Endothelial cell of umbilical vein (primary cell): Measurements from ENCODE around the gene B3GALT5. TPM values are rescaled to one million over a fixed set of nuclear protein-coding genes. Genes with fewer than 3 reads are reported as not detected.

ENCODE experiments used
- BruUV-seq: library from RNA; stranded (reverse); fragments of 400-500 nt; replicated peaks from 2 replicates; lab custom pipeline; 2021; lab: Mats Ljungman, UMichigan
- CTCF ChIA-PET: fragments of 300-600, 350-600 bp; sonication (Branson Sonifier 250); formaldehyde crosslinking; loops from one replicate; lab custom pipeline; 2021; ENCODE audit warnings: antibody characterized with exemption, inconsistent platforms; lab: Charles Lee
- POLR2A ChIA-PET: fragments of 300-600, 350-600 bp; sonication (Branson Sonifier 250); formaldehyde crosslinking; loops from one replicate; lab custom pipeline; 2021; ENCODE audit warnings: antibody characterized with exemption, inconsistent platforms; lab: Charles Lee
- DNase-seq: peaks from one replicate; pipeline ENCODE4 v3.0.0-alpha.2; 2011; ENCODE audit warnings: low read depth, low spot score
- FAIRE-seq: peaks from 2 replicates; lab custom pipeline; 2011; peaks lifted over from hg19 to GRCh38; lab: Jason Lieb, UNC
- H2AFZ ChIP-seq: 2 replicates; pipeline ENCODE4 v1.6.0; 2012; ENCODE audit warnings: low read depth, low read length, control low read depth, inconsistent platforms
- H3K27ac ChIP-seq: 2 replicates; pipeline ENCODE4 v1.5.1; 2011; ENCODE audit warnings: low read depth, mild to moderate bottlenecking, control low read depth, low read length, moderate library complexity; ENCODE audit not compliant: insufficient read depth
- H3K27me3 ChIP-seq, 2 experiments: 2 replicates each; pipeline versions ENCODE4 v1.6.0 to v1.6.1; 2011; ENCODE audit warnings: low read length in 2 of 2, mixed read lengths in 1 of 2; ENCODE audit not compliant: control insufficient read depth in 2 of 2, insufficient read depth in 2 of 2
- H3K36me3 ChIP-seq, 2 experiments: 2 replicates in 1 of 2; 3 replicates in 1 of 2; pipeline ENCODE4 v1.5.1; 2011; ENCODE audit warnings: low read length in 2 of 2, mild to moderate bottlenecking in 1 of 2, moderate library complexity in 1 of 2; ENCODE audit not compliant: control insufficient read depth in 2 of 2, insufficient read depth in 2 of 2; ENCODE audit errors: extremely low read depth in 1 of 2
- H3K4me1 ChIP-seq: 3 replicates; pipeline ENCODE4 v1.5.1; 2011; ENCODE audit warnings: mild to moderate bottlenecking, low read length; ENCODE audit not compliant: control insufficient read depth, insufficient read depth; ENCODE audit errors: extremely low read depth
- H3K4me2 ChIP-seq: 2 replicates; pipeline ENCODE4 v1.6.1; 2011; ENCODE audit warnings: low read length, control low read depth, mixed read lengths; ENCODE audit not compliant: insufficient read depth
- H3K4me3 ChIP-seq, 3 experiments: fragments of 200-600 bp in 1 of 3; sonication (generic), shearing (Covaris generic) in 1 of 3; replicated peaks in 1 of 3; 2 replicates each; pipeline ENCODE4 v1.5.1; 2011 to 2016; ENCODE audit warnings: control low read depth in 3 of 3, low read length in 3 of 3, mild to moderate bottlenecking in 2 of 3, inconsistent platforms in 1 of 3, low read depth in 1 of 3, moderate library complexity in 1 of 3; ENCODE audit not compliant: insufficient read depth in 1 of 3
- H3K79me2 ChIP-seq: 2 replicates; pipeline ENCODE4 v1.6.0; 2012; ENCODE audit warnings: low read length, inconsistent platforms; ENCODE audit not compliant: control insufficient read depth, insufficient read depth
- H3K9ac ChIP-seq: replicated peaks from 2 replicates; pipeline ENCODE3; 2011; ENCODE audit warnings: low read length, control low read depth; ENCODE audit not compliant: insufficient read depth; ENCODE audit errors: extremely low read depth
- H3K9me1 ChIP-seq: replicated peaks from 3 replicates; pipeline ENCODE4 v1.6.0; 2011; ENCODE audit warnings: mild to moderate bottlenecking, low read length; ENCODE audit not compliant: control insufficient read depth, insufficient read depth; ENCODE audit errors: extremely low read depth
- H3K9me3 ChIP-seq: replicated peaks from 2 replicates; pipeline ENCODE4 v1.5.1; 2012; ENCODE audit warnings: low read length, inconsistent platforms; ENCODE audit not compliant: control insufficient read depth, insufficient read depth
- H4K20me1 ChIP-seq: replicated peaks from 2 replicates; pipeline ENCODE3; 2011; ENCODE audit warnings: mild to moderate bottlenecking, low read length; ENCODE audit not compliant: control insufficient read depth, insufficient read depth; ENCODE audit errors: extremely low read depth
- EZH2 ChIP-seq: IDR thresholded peaks from 2 replicates; pipeline ENCODE4 v1.6.1; 2012; ENCODE audit warnings: borderline replicate concordance, low read depth, mild to moderate bottlenecking, moderate library complexity, low read length, inconsistent platforms; ENCODE audit not compliant: severe bottlenecking
- FOS ChIP-seq: IDR thresholded peaks from 2 replicates; pipeline ENCODE4 v1.6.1; 2011; ENCODE audit warnings: mild to moderate bottlenecking, low read length, moderate library complexity, borderline replicate concordance; ENCODE audit not compliant: insufficient read depth
- GATA2 ChIP-seq: IDR thresholded peaks from 2 replicates; pipeline ENCODE4 v1.7.0; 2011; ENCODE audit warnings: low read depth, mild to moderate bottlenecking, moderate library complexity, mixed read lengths, low read length; ENCODE audit not compliant: insufficient read length, insufficient read depth
- JUN ChIP-seq: IDR thresholded peaks from 2 replicates; pipeline ENCODE4 v1.6.1; 2011; ENCODE audit warnings: borderline replicate concordance, low read depth; ENCODE audit not compliant: insufficient read length, insufficient read depth
- MYC ChIP-seq: IDR thresholded peaks from one replicate; pipeline ENCODE4 v1.6.1; 2011; ENCODE audit warnings: mild to moderate bottlenecking, low read depth, low read length
- POLR2A ChIP-seq: IDR thresholded peaks from 2 replicates; pipeline ENCODE4 v1.6.1; 2012; ENCODE audit warnings: low read depth, mild to moderate bottlenecking, control low read depth, low read length
- POLR2AphosphoS5 ChIP-seq: IDR thresholded peaks from 2 replicates; pipeline ENCODE4 v1.6.1; 2012; ENCODE audit warnings: low read depth, mild to moderate bottlenecking, control low read depth, low read length, moderate library complexity; ENCODE audit not compliant: insufficient read depth
- dilution Hi-C: fragments of 300-500 bp; cut with MboI; formaldehyde crosslinking; loops from one replicate; pipeline ENCODE4 v1.15.0; 2019; ENCODE audit warnings: low sequenced_read_pairs; ENCODE audit not compliant: extremely low pct_ligation_motif_present
- intact Hi-C: fragments of 100-400 bp; cut with micrococcal nuclease; formaldehyde crosslinking; loops from one replicate; pipeline ENCODE4 v1.10.0; 2022
- polyA plus RNA-seq, 4 experiments: library from polyadenylated mRNA; depleted of rRNA in 3 of 4; stranded (reverse) in 3 of 4; unstranded in 1 of 4; fragments of >200 nt; gene quantifications; 2 replicates each; pipeline versions ENCODE4 v1.2.1 to v1.2.3, GENCODE V29; 2011 to 2012; ENCODE audit warnings: missing spikeins in 1 of 4
- total RNA-seq: library from RNA; stranded (reverse); gene quantifications from 2 replicates; pipeline ENCODE4 v1.2.3, GENCODE V29; 2021
- TF ChIP-seq, protein P1 (sequence below): IDR thresholded peaks from 2 replicates; pipeline ENCODE4 v1.6.1; 2011; ENCODE audit not compliant: insufficient read depth, insufficient read length
- TF ChIP-seq, protein P2 (sequence below), 2 donors: IDR thresholded peaks; 1 replicate in 1 of 2; 2 replicates in 1 of 2; pipeline ENCODE4 v1.5.1; 2011; ENCODE audit warnings: low read length in 2 of 2, mild to moderate bottlenecking in 2 of 2, moderate library complexity in 2 of 2, control low read depth in 1 of 2, inconsistent platforms in 1 of 2, low read depth in 1 of 2; ENCODE audit not compliant: insufficient read depth in 1 of 2; ENCODE audit errors: extremely low read depth in 1 of 2

Gene B3GALT5
- total and polyA plus RNA-seq, 2 donors (not counting 3 experiments of a cell fraction or from before 2014, with no cell fraction given) = 0.04 TPM; not detected in 1

DNA sequence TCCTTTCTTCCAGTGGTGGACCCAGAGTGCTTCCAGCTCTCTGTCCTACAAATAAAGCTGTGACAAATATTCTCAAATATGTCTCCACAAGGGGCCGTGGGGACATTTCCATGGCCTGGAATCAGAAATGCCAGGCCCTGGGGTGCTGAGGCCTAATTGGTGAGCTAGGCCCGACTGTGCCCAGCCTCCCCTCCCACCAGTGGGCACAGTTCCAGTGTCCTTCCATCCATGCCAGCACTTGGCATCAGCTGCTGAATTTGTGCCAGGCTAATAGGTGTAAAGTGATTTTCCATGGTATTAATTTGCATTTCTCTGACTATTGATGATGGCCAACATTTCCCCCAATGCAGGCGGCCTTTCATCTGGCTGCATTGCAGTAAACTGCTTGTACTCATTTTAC is 48.5 kb upstream of the B3GALT5 start:
- H3K79me2 ChIP-seq = no peaks in the 10 kb centered on the region
- POLR2A ChIA-PET = no interaction called here
- CTCF ChIA-PET = no interaction called here
- no peak overlapping the region for H3K27ac ChIP-seq
- H3K36me3 ChIP-seq = no peaks in the 10 kb centered on the region
- H3K4me2 ChIP-seq = no peak overlapping the region
- FAIRE-seq (no peak), DNase-seq (no peak)
- no peaks in the 10 kb centered on the region for H3K9me3 ChIP-seq
- H3K9ac ChIP-seq = no peak overlapping the region
- intact Hi-C loops = no loop called here
- no TSS peak for BruUV-seq
- dilution Hi-C loops = no loop called here
- no peak overlapping the region for H2AFZ ChIP-seq
- H3K4me3 ChIP-seq = no peak overlapping the region
- TF ChIP-seq, protein P1, sequence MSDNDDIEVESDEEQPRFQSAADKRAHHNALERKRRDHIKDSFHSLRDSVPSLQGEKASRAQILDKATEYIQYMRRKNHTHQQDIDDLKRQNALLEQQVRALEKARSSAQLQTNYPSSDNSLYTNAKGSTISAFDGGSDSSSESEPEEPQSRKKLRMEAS = no peak
- TF ChIP-seq EZH2 (no peak), POLR2AphosphoS5 (no peak), JUN (no peak), FOS (no peak), POLR2A (no peak), MYC (no peak), GATA2 (no peak)
- TF ChIP-seq, protein P2, sequence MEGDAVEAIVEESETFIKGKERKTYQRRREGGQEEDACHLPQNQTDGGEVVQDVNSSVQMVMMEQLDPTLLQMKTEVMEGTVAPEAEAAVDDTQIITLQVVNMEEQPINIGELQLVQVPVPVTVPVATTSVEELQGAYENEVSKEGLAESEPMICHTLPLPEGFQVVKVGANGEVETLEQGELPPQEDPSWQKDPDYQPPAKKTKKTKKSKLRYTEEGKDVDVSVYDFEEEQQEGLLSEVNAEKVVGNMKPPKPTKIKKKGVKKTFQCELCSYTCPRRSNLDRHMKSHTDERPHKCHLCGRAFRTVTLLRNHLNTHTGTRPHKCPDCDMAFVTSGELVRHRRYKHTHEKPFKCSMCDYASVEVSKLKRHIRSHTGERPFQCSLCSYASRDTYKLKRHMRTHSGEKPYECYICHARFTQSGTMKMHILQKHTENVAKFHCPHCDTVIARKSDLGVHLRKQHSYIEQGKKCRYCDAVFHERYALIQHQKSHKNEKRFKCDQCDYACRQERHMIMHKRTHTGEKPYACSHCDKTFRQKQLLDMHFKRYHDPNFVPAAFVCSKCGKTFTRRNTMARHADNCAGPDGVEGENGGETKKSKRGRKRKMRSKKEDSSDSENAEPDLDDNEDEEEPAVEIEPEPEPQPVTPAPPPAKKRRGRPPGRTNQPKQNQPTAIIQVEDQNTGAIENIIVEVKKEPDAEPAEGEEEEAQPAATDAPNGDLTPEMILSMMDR (IDR thresholded peaks at IDR 0.05; ENCODE audit: extremely low read depth in 1 of 2, insufficient read depth in 1 of 2, low read depth in 1 of 2, low read length in 2 of 2) = no peak
- no peaks in the 10 kb centered on the region for H3K27me3 ChIP-seq
- H3K4me1 ChIP-seq = no peaks in the 10 kb centered on the region
- H4K20me1 ChIP-seq = no peaks in the 10 kb centered on the region
- H3K9me1 ChIP-seq = no peaks in the 10 kb centered on the region
